K562 (cell line): ENCODE measurements around the gene FJX1. TPM values are rescaled to one million over a fixed set of nuclear protein-coding genes. Genes with fewer than 3 reads are reported as not detected.

Experiments
- BACH1 ChIP-seq: fragments of 200-800 bp; sonication (Bioruptor generic); IDR thresholded peaks from 2 replicates; pipeline ENCODE4 v1.6.1; 2016; ENCODE audit warnings: missing genetic modification characterization, missing compliant biosample characterization
- CBX5 ChIP-seq: IDR thresholded peaks from 2 replicates; pipeline ENCODE4 v1.6.1; 2014; ENCODE audit warnings: low read depth, borderline replicate concordance
- FOXK2 ChIP-seq, 2 experiments: fragments of 450-650 bp; IDR thresholded peaks in 1 of 2; conservative IDR thresholded peaks in 1 of 2; 2 replicates each; pipeline ENCODE4 v1.6.1; 2016; ENCODE audit warnings: low read depth in 2 of 2, mild to moderate bottlenecking in 1 of 2
- L3MBTL2 ChIP-seq: fragments of 450-650 bp; IDR thresholded peaks from 2 replicates; pipeline ENCODE4 v1.6.1; 2016; ENCODE audit warnings: mild to moderate bottlenecking, moderate library complexity
- MGA ChIP-seq: fragments of 450-650 bp; IDR thresholded peaks from 2 replicates; pipeline ENCODE4 v1.6.1; 2016; ENCODE audit warnings: mild to moderate bottlenecking, moderate library complexity
- POLR2AphosphoS2 ChIP-seq: IDR thresholded peaks from 2 replicates; pipeline ENCODE4 v1.6.1; 2012; ENCODE audit warnings: low read length, improper control_type of control experiment
- SREBF2 ChIP-seq: sonication (generic); formaldehyde crosslinking; IDR thresholded peaks from 2 replicates; pipeline ENCODE4 v1.4.0; 2020; ENCODE audit warnings: mild to moderate bottlenecking, missing genetic modification reagents
- ZBTB17 ChIP-seq: fragments of 450-650 bp; formaldehyde crosslinking; IDR thresholded peaks from 2 replicates; pipeline ENCODE4 v1.4.0; 2020; ENCODE audit warnings: mild to moderate bottlenecking
- ZBTB8A ChIP-seq: fragments of 450-650 bp; IDR thresholded peaks from 2 replicates; pipeline ENCODE4 v1.6.1; 2018; ENCODE audit warnings: mild to moderate bottlenecking, moderate library complexity; ENCODE audit not compliant: partially characterized antibody
- ZC3H11A ChIP-seq: IDR thresholded peaks from 2 replicates; pipeline ENCODE4 v1.6.1; 2012; ENCODE audit warnings: low read depth, low read length, improper control_type of control experiment
- ZSCAN32 ChIP-seq: fragments of 450-650 bp; formaldehyde crosslinking; IDR thresholded peaks from 2 replicates; pipeline ENCODE4 v1.4.0; 2020; ENCODE audit warnings: mild to moderate bottlenecking, moderate library complexity
- polyA plus RNA-seq, 8 experiments: library from polyadenylated mRNA; depleted of rRNA in 4 of 8; stranded (reverse) in 5 of 8; unstranded in 3 of 8; fragments of >200 nt; fragmentation: Nextera tagmentation in 2 of 8; fragmentation: Illumina TruSeq in 1 of 8; extraction: Ambion mirVana in 2 of 8; extraction: Trizol in 1 of 8; gene quantifications; 2 replicates each; pipeline versions ENCODE4 v1.2.1 to v1.2.3, GENCODE V29; 2011 to 2014; ENCODE audit warnings: inconsistent platforms in 1 of 8, missing spikeins in 1 of 8
- total RNA-seq, 7 experiments: library from RNA; depleted of rRNA in 6 of 7; stranded (reverse); fragments of >200 nt in 6 of 7; fragmentation: Illumina TruSeq in 2 of 7; extraction: Trizol in 2 of 7; gene quantifications; 2 replicates each; pipeline versions ENCODE4 v1.2.1 to v1.2.3, GENCODE V29; 2011 to 2021; ENCODE audit warnings: low replicate concordance in 1 of 7
- TF ChIP-seq, protein P1 (sequence below): sonication (generic); IDR thresholded peaks from 2 replicates; pipeline ENCODE4 v1.6.1; 2016
- TF ChIP-seq, protein P2 (sequence below), 2 experiments: fragments of 450-650 bp; conservative IDR thresholded peaks; 2 replicates each; pipeline ENCODE4 v1.6.1; 2017; ENCODE audit warnings: mild to moderate bottlenecking in 2 of 2, moderate library complexity in 2 of 2

The FJX1 gene
- total and polyA plus RNA-seq, 9 of the 15 experiments (the other 6 are each of a cell fraction or from before 2014, with no cell fraction given), result 0.10 to 2.7 (median 0.72) TPM

DNA sequence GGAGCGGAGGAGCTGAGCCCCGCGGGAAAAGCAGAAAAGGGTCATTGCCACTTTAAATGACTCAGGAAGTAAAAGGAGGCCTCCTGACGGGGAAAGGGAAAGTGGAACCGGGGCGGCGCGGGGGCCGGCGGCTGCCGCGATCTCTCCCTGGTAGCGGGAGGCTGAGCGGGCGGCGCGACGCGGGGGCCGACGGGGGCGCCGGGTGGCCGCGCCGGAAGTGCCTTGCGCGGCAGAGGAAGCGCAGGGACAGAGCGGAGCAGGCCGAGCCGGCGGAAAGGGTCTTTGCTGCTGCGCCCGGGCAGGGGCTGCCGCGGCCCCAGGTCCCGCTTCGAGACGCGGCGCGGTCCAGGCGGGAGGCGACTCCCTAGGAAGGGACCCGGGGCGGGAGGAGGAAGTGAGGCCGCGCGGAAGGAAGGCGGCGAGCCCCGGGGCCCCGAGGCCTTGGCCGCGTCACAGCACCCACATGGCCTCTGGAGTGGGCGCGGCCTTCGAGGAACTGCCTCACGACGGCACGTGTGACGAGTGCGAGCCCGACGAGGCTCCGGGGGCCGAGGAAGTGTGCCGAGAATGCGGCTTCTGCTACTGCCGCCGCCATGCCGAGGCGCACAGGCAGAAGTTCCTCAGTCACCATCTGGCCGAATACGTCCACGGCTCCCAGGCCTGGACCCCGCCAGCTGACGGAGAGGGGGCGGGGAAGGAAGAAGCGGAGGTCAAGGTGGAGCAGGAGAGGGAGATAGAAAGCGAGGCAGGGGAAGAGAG, 44.6 kb downstream of the FJX1 start, which contains the start of gene TRIM44 (continued):
- TF ChIP-seq, protein P1, sequence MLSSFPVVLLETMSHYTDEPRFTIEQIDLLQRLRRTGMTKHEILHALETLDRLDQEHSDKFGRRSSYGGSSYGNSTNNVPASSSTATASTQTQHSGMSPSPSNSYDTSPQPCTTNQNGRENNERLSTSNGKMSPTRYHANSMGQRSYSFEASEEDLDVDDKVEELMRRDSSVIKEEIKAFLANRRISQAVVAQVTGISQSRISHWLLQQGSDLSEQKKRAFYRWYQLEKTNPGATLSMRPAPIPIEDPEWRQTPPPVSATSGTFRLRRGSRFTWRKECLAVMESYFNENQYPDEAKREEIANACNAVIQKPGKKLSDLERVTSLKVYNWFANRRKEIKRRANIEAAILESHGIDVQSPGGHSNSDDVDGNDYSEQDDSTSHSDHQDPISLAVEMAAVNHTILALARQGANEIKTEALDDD, result no peak
- no peak; the same call in 1 of the 2 replicates for TF ChIP-seq BACH1 (tag)
- no peak for TF ChIP-seq POLR2AphosphoS2
- no peak for TF ChIP-seq FOXK2 (conservative IDR thresholded peaks at IDR 0.05 in 1 of 2, IDR thresholded peaks at IDR 0.05 in 1 of 2; ENCODE audit: low read depth in 2 of 2)
- TF ChIP-seq L3MBTL2, result peak; percentile 100
- TF ChIP-seq ZC3H11A, result no peak
- no peak for TF ChIP-seq CBX5
- peak; percentile 69 for TF ChIP-seq ZBTB17
- TF ChIP-seq, protein P2, sequence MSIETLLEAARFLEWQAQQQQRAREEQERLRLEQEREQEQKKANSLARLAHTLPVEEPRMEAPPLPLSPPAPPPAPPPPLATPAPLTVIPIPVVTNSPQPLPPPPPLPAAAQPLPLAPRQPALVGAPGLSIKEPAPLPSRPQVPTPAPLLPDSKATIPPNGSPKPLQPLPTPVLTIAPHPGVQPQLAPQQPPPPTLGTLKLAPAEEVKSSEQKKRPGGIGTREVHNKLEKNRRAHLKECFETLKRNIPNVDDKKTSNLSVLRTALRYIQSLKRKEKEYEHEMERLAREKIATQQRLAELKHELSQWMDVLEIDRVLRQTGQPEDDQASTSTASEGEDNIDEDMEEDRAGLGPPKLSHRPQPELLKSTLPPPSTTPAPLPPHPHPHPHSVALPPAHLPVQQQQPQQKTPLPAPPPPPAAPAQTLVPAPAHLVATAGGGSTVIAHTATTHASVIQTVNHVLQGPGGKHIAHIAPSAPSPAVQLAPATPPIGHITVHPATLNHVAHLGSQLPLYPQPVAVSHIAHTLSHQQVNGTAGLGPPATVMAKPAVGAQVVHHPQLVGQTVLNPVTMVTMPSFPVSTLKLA (conservative IDR thresholded peaks at IDR 0.05), result peak; percentile 93 to 97
- TF ChIP-seq SREBF2 (CRISPR knock-in tag), result peak; percentile 86; the same call in 1 of the 2 replicates
- TF ChIP-seq ZBTB8A, result no peak
- no peak for TF ChIP-seq ZSCAN32 (CRISPR knock-in tag)
- TF ChIP-seq MGA, result peak; percentile 100
